ENCODE data around the gene DALRD3.
"Not testable (repeated sequence)": the region's sequence is repeated elsewhere in the genome, so short reads cannot be mapped to it uniquely, and the experiment has no call there.

DNA sequence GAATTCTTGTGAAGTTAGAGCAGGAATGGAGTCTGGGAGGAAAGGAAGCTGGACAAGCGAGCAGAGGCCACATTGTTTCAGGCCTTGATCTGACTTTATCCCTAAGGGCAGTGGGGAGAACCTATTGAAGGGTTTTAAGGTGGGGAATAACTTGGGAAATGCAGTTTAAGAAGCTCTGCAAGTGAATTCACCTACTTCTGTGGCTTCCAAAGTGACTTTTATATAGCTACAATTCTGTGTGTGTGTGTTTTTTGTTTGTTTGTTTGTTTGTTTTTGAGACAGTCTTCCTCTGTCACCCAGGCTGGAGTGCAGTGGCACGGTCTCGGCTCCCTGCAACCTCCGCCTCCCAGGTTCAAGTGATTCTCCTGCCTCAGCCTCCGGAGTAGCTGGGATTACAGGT is 9.8 kb downstream of the DALRD3 start:
- TF ChIP-seq, protein P1, sequence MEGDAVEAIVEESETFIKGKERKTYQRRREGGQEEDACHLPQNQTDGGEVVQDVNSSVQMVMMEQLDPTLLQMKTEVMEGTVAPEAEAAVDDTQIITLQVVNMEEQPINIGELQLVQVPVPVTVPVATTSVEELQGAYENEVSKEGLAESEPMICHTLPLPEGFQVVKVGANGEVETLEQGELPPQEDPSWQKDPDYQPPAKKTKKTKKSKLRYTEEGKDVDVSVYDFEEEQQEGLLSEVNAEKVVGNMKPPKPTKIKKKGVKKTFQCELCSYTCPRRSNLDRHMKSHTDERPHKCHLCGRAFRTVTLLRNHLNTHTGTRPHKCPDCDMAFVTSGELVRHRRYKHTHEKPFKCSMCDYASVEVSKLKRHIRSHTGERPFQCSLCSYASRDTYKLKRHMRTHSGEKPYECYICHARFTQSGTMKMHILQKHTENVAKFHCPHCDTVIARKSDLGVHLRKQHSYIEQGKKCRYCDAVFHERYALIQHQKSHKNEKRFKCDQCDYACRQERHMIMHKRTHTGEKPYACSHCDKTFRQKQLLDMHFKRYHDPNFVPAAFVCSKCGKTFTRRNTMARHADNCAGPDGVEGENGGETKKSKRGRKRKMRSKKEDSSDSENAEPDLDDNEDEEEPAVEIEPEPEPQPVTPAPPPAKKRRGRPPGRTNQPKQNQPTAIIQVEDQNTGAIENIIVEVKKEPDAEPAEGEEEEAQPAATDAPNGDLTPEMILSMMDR (IDR thresholded peaks at IDR 0.05), result not testable (repeated sequence)
- not testable (repeated sequence) for TF ChIP-seq ZFX (IDR thresholded peaks at IDR 0.05; ENCODE audit: borderline replicate concordance)
